ENCODE measurements around the gene VAV1. TPM values are rescaled to one million over a fixed set of nuclear protein-coding genes. Genes with fewer than 3 reads are reported as not detected.

VAV1 gene
- total and polyA plus RNA-seq, 9 of the 15 experiments (the other 6 are each of a cell fraction or from before 2014, with no cell fraction given) = 0.46 to 20.1 (median 11.1) TPM

GRCh38 chr19:6740589-6741343, 31.7 kb upstream of the VAV1 start (continued):
- TF ChIP-seq NONO (IDR thresholded peaks at IDR 0.05; ENCODE audit: low read depth in 2 of 2, low read length in 1 of 2) (peak in 1 of 2 experiments; percentile 70; a peak in 2 of 4 replicates), RBBP5 (IDR thresholded peaks at IDR 0.05; ENCODE audit: borderline replicate concordance, insufficient read depth, low read length, poor library complexity, severe bottlenecking) (no peak), POLR2A (conservative IDR thresholded peaks at IDR 0.05) (peak; percentile 47; the same call in 1 of the 2 replicates), ASH1L (IDR thresholded peaks at IDR 0.05; ENCODE audit: borderline replicate concordance, low read depth, partially characterized antibody) (no peak), MBD1 (CRISPR knock-in tag; IDR thresholded peaks at IDR 0.05) (no peak), ZNF407 (IDR thresholded peaks at IDR 0.05; ENCODE audit: low read depth) (no peak), HDGF (IDR thresholded peaks at IDR 0.05) (no peak), GTF3C2 (IDR thresholded peaks at IDR 0.05; ENCODE audit: borderline replicate concordance, extremely low read depth, insufficient read length) (no peak), ZNF354B (CRISPR knock-in tag; IDR thresholded peaks at IDR 0.05) (no peak), RHOXF2B (CRISPR knock-in tag; conservative IDR thresholded peaks at IDR 0.05) (no peak), GABPA (tag; conservative IDR thresholded peaks at IDR 0.05; ENCODE audit: low read depth) (peak; percentile 69; the same call in 1 of the 2 replicates), BCL6 (CRISPR knock-in tag; IDR thresholded peaks at IDR 0.05) (no peak)

Measured in K562 (cell line).